ENCODE measurements around the gene ZBTB20.

DNA sequence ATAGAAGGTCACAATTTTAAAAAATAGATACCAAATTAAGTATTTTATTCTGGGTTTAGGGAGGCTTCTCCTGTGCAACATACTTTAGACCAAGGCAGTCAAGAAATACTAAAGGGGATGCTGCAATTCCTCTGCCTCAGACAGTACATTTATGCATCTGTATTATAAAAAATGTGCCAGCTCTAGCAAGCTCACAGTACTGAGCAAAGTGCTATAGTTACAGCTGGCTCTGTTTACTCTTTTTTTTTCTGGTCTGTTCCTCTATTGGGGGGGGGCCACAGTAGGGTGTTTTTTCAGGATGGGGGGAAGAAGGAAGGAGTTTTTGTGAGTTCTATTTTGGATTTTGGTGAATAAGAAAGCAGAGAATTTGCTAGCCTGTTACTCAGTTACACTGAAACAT lies 668.3 kb downstream of the ZBTB20 start:
- TF ChIP-seq, protein P1, sequence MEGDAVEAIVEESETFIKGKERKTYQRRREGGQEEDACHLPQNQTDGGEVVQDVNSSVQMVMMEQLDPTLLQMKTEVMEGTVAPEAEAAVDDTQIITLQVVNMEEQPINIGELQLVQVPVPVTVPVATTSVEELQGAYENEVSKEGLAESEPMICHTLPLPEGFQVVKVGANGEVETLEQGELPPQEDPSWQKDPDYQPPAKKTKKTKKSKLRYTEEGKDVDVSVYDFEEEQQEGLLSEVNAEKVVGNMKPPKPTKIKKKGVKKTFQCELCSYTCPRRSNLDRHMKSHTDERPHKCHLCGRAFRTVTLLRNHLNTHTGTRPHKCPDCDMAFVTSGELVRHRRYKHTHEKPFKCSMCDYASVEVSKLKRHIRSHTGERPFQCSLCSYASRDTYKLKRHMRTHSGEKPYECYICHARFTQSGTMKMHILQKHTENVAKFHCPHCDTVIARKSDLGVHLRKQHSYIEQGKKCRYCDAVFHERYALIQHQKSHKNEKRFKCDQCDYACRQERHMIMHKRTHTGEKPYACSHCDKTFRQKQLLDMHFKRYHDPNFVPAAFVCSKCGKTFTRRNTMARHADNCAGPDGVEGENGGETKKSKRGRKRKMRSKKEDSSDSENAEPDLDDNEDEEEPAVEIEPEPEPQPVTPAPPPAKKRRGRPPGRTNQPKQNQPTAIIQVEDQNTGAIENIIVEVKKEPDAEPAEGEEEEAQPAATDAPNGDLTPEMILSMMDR (IDR thresholded peaks at IDR 0.05; ENCODE audit: low read depth, low read length, missing input control), result no peak
- TF ChIP-seq YY1 (IDR thresholded peaks at IDR 0.05) (no peak), EGR1 (IDR thresholded peaks at IDR 0.05; ENCODE audit: low read depth in 2 of 2) (no peak), TAF1 (conservative IDR thresholded peaks at IDR 0.05) (no peak), NR2F2 (IDR thresholded peaks at IDR 0.05) (no peak)
- TF ChIP-seq, protein P2, sequence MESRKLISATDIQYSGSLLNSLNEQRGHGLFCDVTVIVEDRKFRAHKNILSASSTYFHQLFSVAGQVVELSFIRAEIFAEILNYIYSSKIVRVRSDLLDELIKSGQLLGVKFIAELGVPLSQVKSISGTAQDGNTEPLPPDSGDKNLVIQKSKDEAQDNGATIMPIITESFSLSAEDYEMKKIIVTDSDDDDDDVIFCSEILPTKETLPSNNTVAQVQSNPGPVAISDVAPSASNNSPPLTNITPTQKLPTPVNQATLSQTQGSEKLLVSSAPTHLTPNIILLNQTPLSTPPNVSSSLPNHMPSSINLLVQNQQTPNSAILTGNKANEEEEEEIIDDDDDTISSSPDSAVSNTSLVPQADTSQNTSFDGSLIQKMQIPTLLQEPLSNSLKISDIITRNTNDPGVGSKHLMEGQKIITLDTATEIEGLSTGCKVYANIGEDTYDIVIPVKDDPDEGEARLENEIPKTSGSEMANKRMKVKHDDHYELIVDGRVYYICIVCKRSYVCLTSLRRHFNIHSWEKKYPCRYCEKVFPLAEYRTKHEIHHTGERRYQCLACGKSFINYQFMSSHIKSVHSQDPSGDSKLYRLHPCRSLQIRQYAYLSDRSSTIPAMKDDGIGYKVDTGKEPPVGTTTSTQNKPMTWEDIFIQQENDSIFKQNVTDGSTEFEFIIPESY (IDR thresholded peaks at IDR 0.05), result no peak
- TF ChIP-seq, protein P3, sequence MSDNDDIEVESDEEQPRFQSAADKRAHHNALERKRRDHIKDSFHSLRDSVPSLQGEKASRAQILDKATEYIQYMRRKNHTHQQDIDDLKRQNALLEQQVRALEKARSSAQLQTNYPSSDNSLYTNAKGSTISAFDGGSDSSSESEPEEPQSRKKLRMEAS (IDR thresholded peaks at IDR 0.05), result no peak

Measured in liver (tissue), 3 donors.